ENCODE data around the gene SMCHD1. TPM values are rescaled to one million over a fixed set of nuclear protein-coding genes. Genes with fewer than 3 reads are reported as not detected.

SMCHD1 gene
- total RNA-seq, 4 donors from 2014 or later, result 56.4 to 153 (median 87.3) TPM

GRCh38 chr18:2680216-2680792, 24.8 kb downstream of the SMCHD1 start:
- ATAC-seq (ENCODE audit: low FRiP score) (no peak), DNase-seq (ENCODE audit: low spot score) (no peak)
- TF ChIP-seq, protein P1, sequence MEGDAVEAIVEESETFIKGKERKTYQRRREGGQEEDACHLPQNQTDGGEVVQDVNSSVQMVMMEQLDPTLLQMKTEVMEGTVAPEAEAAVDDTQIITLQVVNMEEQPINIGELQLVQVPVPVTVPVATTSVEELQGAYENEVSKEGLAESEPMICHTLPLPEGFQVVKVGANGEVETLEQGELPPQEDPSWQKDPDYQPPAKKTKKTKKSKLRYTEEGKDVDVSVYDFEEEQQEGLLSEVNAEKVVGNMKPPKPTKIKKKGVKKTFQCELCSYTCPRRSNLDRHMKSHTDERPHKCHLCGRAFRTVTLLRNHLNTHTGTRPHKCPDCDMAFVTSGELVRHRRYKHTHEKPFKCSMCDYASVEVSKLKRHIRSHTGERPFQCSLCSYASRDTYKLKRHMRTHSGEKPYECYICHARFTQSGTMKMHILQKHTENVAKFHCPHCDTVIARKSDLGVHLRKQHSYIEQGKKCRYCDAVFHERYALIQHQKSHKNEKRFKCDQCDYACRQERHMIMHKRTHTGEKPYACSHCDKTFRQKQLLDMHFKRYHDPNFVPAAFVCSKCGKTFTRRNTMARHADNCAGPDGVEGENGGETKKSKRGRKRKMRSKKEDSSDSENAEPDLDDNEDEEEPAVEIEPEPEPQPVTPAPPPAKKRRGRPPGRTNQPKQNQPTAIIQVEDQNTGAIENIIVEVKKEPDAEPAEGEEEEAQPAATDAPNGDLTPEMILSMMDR (IDR thresholded peaks at IDR 0.05), result no peak

DNA sequence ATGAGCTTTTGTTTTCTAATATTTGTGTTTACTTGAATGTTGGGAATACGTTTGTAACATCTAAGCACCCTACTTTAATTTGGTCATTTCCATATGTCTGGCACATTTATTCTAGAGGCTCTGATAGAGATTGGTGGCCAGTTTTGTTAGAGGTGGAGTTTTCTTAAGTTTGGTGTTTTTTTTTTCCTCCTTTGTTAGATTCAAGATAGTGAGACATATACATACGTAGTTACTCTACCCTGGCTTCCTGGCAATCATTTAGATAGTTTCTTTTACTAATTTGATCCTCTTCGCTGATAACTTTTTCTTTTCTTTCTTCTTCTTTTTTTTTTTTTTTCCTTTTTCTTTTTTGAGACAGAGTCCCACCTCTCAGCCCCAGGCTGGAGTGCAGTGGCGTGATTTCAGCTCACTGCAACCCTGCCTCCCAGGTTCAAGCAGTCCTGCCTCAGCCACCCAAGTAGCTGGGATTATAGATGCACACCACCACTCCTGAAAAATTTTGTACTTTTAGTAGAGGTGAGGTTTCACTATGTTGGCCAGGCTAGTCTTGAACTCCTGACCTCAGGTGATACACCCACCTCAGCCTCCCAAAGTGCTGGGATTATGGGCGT, 26.6 kb downstream of the SMCHD1 start:
- DNase-seq (ENCODE audit: low spot score) (no peak), ATAC-seq (ENCODE audit: low FRiP score) (no peak)
- TF ChIP-seq, protein P1 (IDR thresholded peaks at IDR 0.05), result no peak

DNA sequence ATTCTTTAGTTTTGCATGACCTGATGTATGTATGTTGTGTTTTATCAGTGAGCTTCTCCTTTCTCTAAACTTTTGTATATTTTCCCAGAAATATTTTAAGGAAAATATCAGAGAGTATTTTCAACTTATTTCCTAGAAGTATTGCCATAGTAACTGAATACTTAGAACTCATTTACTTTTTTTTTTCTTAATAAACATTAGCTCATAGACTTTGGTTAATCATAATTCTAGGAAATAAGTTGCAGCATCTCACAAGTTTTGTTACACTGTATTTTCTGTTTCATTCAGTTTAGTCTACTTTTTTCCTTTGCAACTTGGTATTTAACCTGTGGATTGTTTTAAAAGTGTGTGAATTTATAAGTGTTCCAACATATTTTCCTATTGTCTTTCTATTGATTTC, 27.5 kb downstream of the SMCHD1 start:
- ATAC-seq (ENCODE audit: low FRiP score) (no peak), DNase-seq (ENCODE audit: low spot score) (no peak)
- TF ChIP-seq, protein P1 (IDR thresholded peaks at IDR 0.05), result no peak

DNA sequence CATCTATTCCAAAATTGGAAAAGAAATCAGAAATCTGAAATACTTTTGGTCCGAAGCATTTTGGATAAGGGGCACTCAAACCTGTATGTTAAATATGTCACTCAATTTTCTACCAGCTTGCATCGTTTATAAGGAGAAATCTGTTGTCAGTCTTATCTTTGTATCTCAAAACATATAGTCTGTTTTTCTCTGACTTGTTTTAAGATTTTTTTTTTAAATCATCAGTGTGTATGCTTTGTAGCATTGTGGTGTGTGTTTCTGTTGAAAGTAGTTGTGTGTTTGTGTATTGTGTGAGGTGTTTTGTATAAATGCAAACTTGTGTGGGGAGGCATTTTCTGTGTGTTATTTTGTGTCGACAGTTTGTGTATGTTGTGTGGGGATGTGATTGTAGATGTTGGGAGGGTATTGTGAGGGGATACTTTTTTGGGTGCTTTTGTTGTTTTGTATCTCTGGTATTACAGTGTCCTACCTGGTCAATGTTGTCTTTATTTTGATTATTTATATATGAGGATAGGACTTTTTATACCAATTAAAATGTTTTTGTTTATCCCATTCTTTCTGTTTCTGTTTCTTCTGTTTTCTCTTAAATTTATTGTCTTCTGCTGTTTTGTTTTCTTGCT, 30.9 kb downstream of the SMCHD1 start:
- ATAC-seq (ENCODE audit: low FRiP score) (no peak), DNase-seq (ENCODE audit: low spot score) (no peak)
- TF ChIP-seq, protein P1 (IDR thresholded peaks at IDR 0.05), result no peak

- TF ChIP-seq, protein P1 (IDR thresholded peaks at IDR 0.05), result no peak
- no peak for ATAC-seq (ENCODE audit: low FRiP score)
- DNase-seq (ENCODE audit: low spot score), result no peak
Observed at GRCh38 chr18:2687390-2688001, 32.0 kb downstream of the SMCHD1 start.

- ATAC-seq (ENCODE audit: low FRiP score), result no peak
- no peak for DNase-seq (ENCODE audit: low spot score)
- TF ChIP-seq, protein P1 (IDR thresholded peaks at IDR 0.05), result no peak
Observed at GRCh38 chr18:2692508-2692907, 37.0 kb downstream of the SMCHD1 start.

All from omental fat pad (tissue), 4 donors.